ENCODE data around the gene PALB2. TPM values are rescaled to one million over a fixed set of nuclear protein-coding genes. Genes with fewer than 3 reads are reported as not detected.
A peak's percentile ranks its signal among the peaks of the same experiment; 100 is the strongest.

Gene PALB2
- polyA plus RNA-seq, 2 of the 4 experiments (the other 2 are of a cell fraction), result 13.9 to 17.4 TPM

DNA sequence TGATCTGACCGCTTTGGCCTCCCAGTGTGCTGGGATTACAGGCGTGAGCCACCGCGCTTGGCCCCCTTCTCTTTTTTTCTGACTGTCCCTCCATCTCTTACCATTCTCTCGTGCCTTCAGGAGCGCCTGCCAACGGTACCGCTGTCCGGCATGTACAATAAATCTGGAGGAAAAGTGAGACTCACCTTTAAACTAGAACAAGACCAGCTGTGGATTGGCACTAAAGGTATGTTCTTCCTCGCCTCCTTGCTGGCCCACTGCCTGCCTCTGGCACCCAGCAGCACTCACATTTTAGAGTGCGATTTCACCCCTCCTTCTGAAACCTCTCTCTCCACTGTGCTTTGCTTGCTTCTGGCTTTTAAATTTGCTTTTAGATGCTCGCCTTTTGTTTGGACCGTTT is 78.6 kb downstream of the PALB2 start:
- TF ChIP-seq EHF (CRISPR knock-in tag; IDR thresholded peaks at IDR 0.05) (no peak), RNF2 (IDR thresholded peaks at IDR 0.05; ENCODE audit: borderline replicate concordance, low read depth) (no peak), SREBF2 (IDR thresholded peaks at IDR 0.05) (no peak), MAFK (IDR thresholded peaks at IDR 0.05; ENCODE audit: partially characterized antibody) (no peak), PHF8 (IDR thresholded peaks at IDR 0.05; ENCODE audit: borderline replicate concordance, low read depth) (no peak), POLR2AphosphoS2 (conservative IDR thresholded peaks at IDR 0.05; ENCODE audit: low read length) (no peak)
- TF ChIP-seq, protein P1, sequence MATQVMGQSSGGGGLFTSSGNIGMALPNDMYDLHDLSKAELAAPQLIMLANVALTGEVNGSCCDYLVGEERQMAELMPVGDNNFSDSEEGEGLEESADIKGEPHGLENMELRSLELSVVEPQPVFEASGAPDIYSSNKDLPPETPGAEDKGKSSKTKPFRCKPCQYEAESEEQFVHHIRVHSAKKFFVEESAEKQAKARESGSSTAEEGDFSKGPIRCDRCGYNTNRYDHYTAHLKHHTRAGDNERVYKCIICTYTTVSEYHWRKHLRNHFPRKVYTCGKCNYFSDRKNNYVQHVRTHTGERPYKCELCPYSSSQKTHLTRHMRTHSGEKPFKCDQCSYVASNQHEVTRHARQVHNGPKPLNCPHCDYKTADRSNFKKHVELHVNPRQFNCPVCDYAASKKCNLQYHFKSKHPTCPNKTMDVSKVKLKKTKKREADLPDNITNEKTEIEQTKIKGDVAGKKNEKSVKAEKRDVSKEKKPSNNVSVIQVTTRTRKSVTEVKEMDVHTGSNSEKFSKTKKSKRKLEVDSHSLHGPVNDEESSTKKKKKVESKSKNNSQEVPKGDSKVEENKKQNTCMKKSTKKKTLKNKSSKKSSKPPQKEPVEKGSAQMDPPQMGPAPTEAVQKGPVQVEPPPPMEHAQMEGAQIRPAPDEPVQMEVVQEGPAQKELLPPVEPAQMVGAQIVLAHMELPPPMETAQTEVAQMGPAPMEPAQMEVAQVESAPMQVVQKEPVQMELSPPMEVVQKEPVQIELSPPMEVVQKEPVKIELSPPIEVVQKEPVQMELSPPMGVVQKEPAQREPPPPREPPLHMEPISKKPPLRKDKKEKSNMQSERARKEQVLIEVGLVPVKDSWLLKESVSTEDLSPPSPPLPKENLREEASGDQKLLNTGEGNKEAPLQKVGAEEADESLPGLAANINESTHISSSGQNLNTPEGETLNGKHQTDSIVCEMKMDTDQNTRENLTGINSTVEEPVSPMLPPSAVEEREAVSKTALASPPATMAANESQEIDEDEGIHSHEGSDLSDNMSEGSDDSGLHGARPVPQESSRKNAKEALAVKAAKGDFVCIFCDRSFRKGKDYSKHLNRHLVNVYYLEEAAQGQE (IDR thresholded peaks at IDR 0.05), result no peak
- TF ChIP-seq, protein P2, sequence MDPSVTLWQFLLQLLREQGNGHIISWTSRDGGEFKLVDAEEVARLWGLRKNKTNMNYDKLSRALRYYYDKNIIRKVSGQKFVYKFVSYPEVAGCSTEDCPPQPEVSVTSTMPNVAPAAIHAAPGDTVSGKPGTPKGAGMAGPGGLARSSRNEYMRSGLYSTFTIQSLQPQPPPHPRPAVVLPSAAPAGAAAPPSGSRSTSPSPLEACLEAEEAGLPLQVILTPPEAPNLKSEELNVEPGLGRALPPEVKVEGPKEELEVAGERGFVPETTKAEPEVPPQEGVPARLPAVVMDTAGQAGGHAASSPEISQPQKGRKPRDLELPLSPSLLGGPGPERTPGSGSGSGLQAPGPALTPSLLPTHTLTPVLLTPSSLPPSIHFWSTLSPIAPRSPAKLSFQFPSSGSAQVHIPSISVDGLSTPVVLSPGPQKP (IDR thresholded peaks at IDR 0.05; ENCODE audit: low read depth, low read length), result no peak
- TF ChIP-seq, protein P3, sequence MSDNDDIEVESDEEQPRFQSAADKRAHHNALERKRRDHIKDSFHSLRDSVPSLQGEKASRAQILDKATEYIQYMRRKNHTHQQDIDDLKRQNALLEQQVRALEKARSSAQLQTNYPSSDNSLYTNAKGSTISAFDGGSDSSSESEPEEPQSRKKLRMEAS (IDR thresholded peaks at IDR 0.05), result no peak
- ATAC-seq, result no peak
- DNase-seq (ENCODE audit: low read depth in 1 of 2, low spot score in 1 of 2), result no peak
- POLR2A ChIA-PET, result no interaction called here
- no peak overlapping the region for H3K27ac ChIP-seq
- no peaks in the 10 kb centered on the region for H3K9me3 ChIP-seq
- H3K4me3 ChIP-seq, result no peak overlapping the region
- CTCF ChIA-PET, result interaction anchor here (1.6 kb wide), 1 partner anchor 8 kb away, joined by 3 read pairs; no protein-coding TSS in a partner anchor
- H3K4me2 ChIP-seq, result no peak overlapping the region
- peaks cover 14% of the 10 kb centered on the region for H3K4me1 ChIP-seq
- 95% methylated on average over 13 of the region's 13 CpGs for WGBS (ENCODE audit: missing lambda C conversion rate)
- FAIRE-seq, result no peak

DNA sequence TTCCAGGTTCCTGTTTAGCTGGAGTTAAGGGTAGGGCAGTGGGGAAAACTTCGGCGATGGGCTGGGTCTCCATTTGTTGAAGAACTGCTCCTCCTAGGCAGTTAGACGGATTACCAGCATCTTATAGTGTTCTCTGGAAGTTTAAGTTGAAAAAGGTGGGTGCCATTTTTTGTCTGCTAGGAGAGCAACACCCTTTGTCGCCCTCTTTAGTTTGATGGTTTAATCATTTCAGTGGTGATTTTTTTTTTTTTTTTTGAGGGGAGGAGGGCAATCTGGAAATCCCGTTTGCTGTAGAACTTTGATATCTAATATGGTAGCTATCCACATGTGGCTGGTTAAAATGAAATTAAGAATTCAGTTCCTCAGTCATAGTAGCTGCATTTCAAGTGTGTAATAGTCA is 79.5 kb downstream of the PALB2 start:
- TF ChIP-seq RCOR1 (IDR thresholded peaks at IDR 0.05; ENCODE audit: low read depth, low read length) (no peak), CBX2 (IDR thresholded peaks at IDR 0.05; ENCODE audit: borderline replicate concordance, low read depth) (no peak), HDAC2 (IDR thresholded peaks at IDR 0.05) (no peak), MAZ (IDR thresholded peaks at IDR 0.05; ENCODE audit: borderline replicate concordance, low read depth, low read length) (no peak)
- TF ChIP-seq, protein P4, sequence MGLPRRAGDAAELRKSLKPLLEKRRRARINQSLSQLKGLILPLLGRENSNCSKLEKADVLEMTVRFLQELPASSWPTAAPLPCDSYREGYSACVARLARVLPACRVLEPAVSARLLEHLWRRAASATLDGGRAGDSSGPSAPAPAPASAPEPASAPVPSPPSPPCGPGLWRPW (IDR thresholded peaks at IDR 0.05), result no peak
- no peak overlapping the region for H3K27ac ChIP-seq
- no peak overlapping the region for H3K4me2 ChIP-seq
- H3K4me1 ChIP-seq, result peaks cover 14% of the 10 kb centered on the region
- no peaks in the 10 kb centered on the region for H3K9me3 ChIP-seq
- no peak overlapping the region for H3K4me3 ChIP-seq
- WGBS (ENCODE audit: missing lambda C conversion rate), result 90% methylated on average over 5 of the region's 5 CpGs
- ChIA-PET POLR2A (no interaction called here), CTCF (interaction anchor here (1.0 to 1.6 kb wide), 4 partner anchors 8 to 66 kb away, joined by 3 read pairs; no protein-coding TSS in a partner anchor)
- ATAC-seq, result no peak
- no peak for DNase-seq (ENCODE audit: low read depth in 1 of 2, low spot score in 1 of 2)
- no peak for FAIRE-seq

DNA sequence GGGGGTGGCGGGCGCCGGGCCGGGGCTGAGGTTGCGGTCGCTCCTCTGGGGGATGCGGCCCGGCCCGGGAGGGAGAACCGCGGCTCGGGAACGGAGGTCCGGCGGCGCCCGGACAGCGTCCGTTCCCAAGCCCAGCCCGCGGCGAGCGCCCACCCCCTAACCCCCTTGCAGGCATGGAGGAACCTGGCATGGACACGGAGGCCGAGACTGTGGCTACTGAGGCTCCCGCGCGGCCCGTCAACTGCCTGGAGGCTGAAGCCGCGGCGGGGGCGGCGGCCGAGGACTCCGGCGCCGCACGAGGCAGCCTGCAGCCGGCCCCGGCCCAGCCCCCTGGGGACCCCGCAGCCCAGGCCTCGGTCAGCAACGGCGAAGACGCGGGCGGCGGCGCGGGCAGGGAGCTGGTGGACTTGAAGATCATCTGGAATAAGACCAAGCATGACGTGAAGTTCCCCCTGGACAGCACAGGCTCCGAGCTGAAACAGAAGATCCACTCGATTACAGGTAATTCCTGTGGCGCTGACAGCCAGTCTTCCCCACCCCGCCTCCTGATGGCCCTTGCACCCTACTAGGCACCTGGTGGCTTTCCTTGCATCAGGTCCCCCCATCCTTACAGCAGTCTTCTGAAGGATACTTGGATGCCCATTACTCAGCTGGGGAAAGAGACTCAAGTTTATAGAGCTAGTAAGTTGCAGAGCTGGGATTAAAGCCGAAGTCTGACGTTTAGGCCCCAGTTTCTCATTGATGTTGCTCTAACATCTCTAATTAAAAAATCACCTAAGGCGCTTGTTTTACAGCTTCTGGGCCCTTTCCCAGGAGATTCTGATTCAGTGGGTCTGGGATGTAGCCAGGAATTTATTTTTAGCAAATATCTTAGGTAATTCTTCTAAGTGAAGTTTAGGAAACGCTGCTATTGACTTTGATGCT is 83.1 kb downstream of the PALB2 start:
- Histone ChIP-seq H3K4me1 (peaks cover 24% of the 10 kb centered on the region), H3K9me3 (no peaks in the 10 kb centered on the region), H3K4me3 (peak overlapping the region; percentile 88), H3K4me2 (peak overlapping the region; percentile 91), H3K27ac (peak overlapping the region; percentile 86 to 95)
- TF ChIP-seq NFE2L2 (conservative IDR thresholded peaks at IDR 0.05; ENCODE audit: low read length) (no peak), JUN (IDR thresholded peaks at IDR 0.05) (0 out of 5 replicates have a peak, but pooled peaks of 1 of the 2 experiments have one; percentile 14), PHF8 (IDR thresholded peaks at IDR 0.05; ENCODE audit: borderline replicate concordance, low read depth) (peak; percentile 77; the same call in 1 of the 2 replicates), KDM5A (IDR thresholded peaks at IDR 0.05) (peak; percentile 70; the same call in 1 of the 2 replicates)
- 7% methylated on average over 16 of the region's 60 CpGs for WGBS (ENCODE audit: missing lambda C conversion rate)
- FAIRE-seq, result no peak
- ChIA-PET CTCF (interaction anchor here (0.6 to 2.5 kb wide), 21 partner anchors 8 to 578 kb away, joined by 3 to 20 read pairs (median 4); partner anchors contain the start of genes COG7 and GGA2), POLR2A (interaction anchor here (0.5 to 1.2 kb wide), 9 partner anchors 11 to 408 kb away, joined by 3 to 12 read pairs (median 4); partner anchors contain the start of gene GGA2)
- ATAC-seq, result peak; percentile 39 to 60; a peak in 5 of 6 replicates
- DNase-seq (ENCODE audit: low read depth in 1 of 2, low spot score in 1 of 2), result no peak

Measured in A549 (cell line).